Activated effector memory CD4-positive, alpha-beta T cell treated with Interleukin-2 at 50 U/mL for 16 hours (primary cell): ENCODE results near the gene C1orf141.
"Not testable (repeated sequence)": the region's sequence is repeated elsewhere in the genome, so short reads cannot be mapped to it uniquely, and the experiment has no call there.

Experiments used
- DNase-seq: peaks from one replicate; pipeline ENCODE4 v3.0.0-alpha.2; 2020

C1orf141 gene

DNA sequence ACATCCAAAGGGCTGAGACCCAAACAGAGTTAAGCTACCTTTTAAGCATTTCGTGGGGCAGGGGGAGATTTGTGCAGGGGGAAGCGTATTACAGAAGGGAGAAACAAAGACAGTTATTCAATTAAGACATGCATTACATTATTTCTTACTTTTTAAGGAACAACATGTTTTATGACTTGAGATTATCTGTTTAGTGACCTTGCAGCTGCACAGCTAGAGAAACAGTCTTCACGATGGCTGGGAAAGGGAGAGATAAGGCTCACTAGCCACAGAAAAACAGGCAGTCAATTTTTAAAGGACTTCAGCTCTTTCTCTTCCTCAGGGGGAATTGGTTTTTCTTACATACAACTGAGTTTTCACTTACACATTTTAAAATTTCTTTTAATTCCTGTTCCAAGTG is 7.1 kb upstream of the C1orf141 start:
- not testable (repeated sequence) for DNase-seq

- DNase-seq = no peak
Measured at GRCh38 chr1:67140460-67140859, 5.7 kb upstream of the C1orf141 start.

GRCh38 chr1:67138813-67139499 is 4.2 kb upstream of the C1orf141 start:
- no peak for DNase-seq

- DNase-seq = no peak
Measured at GRCh38 chr1:67137307-67137753, 2.6 kb upstream of the C1orf141 start.

DNA sequence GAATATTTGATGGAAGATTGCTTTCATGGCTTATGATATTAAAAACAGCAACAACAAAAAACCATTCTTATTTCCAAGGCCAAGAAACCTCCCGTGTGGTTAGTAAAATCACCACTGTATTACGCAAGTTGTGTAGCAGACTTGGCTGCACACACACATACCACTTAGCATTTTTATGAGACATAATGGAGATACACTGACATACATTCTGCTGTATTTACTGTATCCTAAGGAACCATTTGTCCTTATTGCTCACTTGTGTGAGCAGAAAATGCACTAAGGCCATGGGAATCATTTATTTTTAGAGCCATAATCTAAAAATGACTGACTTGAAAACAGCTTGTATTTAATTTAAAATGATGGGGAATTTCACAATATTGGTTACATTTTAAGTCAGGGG is 584 bp upstream of the C1orf141 start:
- DNase-seq = no peak

DNA sequence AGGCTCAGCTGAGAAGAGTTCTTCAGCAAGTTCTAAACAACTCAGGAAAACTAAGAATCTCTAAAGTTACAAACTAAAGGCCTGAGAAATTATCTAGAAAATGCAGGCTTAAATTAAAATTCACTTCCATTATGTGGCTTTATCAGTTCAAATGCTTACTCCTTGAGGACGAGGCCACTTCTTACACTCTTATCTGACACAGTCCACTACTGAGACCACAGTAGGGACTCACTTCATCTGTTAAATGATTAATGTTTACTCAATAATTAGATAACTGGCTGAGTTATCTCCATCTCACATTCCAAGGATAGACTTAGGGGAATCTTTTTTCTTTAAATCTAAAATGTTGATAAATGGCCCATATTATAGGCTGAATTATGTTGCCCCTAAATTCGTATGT is 1.6 kb downstream of the C1orf141 start:
- DNase-seq = no peak

- no peak for DNase-seq
Measured at GRCh38 chr1:67130673-67131072, 4.1 kb downstream of the C1orf141 start.

DNA sequence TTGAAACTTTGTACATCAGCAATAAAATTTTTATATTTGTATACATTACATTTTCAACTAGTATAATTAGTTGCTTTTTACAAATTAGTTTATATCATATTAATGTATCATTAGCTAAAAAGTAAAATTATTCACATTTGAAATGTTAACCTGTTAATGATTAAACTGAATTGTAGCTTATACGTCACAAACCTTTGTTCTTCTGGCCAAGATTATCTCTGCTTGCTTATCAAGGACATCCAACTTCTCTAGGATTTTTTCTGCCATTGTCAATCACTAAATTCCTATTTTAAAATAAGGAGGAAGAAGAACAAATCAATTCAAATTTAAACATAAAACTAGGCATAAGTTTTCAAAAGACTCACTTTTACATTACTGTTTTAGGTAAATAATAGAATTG is 7.8 kb downstream of the C1orf141 start:
- DNase-seq = no peak

DNA sequence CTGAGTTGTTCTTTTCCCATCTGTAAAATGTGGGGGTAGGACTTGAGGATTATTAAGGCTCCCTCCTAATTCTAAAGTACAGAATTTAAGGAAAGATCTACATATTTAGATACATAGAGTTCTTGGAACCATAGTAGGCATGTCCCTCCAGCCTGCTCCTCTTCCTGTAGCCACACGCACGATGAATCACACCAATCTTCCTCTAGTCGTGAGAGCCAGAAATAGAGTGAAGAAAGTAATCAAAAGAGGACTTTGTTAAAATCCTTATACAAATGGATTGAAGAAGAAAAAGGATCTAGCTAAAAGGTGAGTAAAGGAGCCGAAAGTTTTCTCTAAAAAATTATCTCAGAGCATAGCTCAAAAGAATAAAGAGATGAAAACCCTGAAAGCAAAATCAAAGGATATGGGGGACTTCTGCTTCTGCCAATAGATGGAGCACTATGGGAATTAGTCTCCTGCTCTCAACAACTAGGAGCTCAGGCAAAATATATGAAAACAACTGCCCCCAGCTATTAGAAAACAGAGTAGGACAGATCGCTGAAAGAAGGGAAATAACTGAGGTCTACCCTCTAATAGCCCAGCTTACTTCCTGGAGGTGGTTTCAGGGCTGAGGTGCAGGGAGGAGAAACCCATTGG is 8.5 kb downstream of the C1orf141 start:
- DNase-seq = no peak

- DNase-seq = no peak
Measured at GRCh38 chr1:67124455-67124854, 10.3 kb downstream of the C1orf141 start.

DNA sequence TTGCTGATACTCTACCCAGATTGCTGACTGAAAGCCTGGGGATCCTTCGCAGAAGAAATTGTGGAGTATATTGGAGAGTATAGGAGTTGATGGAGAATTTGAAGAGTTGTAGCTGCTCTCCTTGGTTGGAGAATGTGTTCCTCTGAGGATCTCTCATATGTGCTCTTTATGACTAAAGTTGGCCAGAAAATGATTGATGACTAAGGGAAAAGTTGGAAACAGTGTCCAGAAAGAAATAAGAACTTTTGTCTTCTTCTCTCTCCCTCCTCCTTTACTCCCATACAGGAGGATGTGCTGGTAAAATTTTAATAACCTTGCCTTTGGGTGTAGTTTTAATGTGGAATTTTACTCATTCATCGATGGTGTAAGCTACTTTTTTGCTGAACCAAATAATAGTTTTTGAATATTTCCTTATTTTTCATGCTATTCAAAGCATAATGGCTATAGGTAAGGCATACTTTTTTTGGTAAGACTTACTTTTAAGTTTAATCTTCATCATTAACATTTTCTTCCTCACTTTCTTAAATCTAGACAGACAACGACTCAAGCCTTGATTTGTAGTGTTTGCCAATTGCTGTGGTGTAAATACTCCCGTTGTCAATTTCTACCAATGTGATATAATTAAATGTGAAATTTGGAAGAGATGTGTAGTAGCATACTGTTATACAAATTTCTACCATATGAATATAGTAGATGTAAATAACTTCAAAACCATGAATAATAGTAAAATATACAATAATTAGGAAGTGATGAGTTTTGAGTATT is 13.7 kb downstream of the C1orf141 start:
- DNase-seq = no peak

GRCh38 chr1:67118646-67119045 is 16.1 kb downstream of the C1orf141 start:
- no peak for DNase-seq

DNA sequence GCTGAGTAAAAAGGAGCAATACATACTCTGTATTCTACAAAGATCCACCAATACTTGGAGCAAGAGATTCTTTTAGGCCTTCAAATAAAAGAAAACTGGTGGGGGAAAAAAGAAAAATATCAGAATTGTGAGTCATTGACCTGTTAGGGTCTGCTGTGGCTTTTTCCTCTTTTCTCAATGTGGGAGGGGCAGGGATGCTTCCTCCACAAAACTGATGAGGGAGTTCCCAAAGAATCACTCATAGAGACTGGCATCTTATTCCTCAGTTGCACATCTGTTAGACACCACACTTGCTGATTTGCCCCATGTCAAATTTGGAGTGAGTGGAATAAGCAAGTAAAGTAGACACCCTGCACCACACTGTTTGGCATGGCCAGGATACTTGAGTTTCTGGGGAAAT is 16.6 kb downstream of the C1orf141 start:
- no peak for DNase-seq

- DNase-seq = no peak
Measured at GRCh38 chr1:67114162-67114561, 20.6 kb downstream of the C1orf141 start.

- no peak for DNase-seq
Measured at GRCh38 chr1:67110352-67110751, 24.4 kb downstream of the C1orf141 start.

DNA sequence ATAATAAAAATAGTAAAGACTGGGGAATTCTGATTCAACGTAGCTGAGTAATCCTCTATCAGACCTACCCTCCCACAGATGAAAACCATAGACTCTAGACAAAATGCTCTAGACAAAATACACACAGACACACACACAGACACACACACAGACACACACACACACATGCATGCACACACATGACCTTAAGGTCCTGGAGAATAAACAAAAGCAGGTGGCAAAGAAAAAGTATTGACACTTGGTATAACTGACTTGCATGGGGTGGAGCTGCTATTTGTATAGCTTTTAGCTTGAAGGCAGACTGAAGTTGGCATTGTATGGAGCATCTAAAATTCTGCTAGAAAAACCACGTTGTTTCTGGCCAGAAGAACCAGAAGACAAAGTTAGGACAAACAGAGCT is 29.3 kb downstream of the C1orf141 start:
- DNase-seq = no peak

DNA sequence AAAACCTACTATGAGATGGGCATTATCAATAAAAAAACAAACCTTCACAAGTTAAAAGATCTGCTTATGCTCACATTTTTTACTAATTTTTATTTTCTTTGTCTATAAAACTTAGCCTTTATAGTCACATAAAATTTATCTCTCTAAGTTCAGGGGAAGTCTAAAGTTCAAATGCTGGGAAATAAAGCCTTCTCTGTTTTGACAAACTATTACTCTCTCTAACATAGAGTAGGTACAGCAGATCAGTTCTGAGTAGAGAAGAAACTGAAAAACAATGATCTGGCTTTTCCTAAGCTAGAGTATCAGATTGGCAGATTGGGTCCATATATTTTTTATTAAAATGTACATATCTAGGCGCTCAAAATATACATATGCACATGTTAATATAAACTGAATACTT is 31.2 kb downstream of the C1orf141 start:
- DNase-seq = no peak

DNA sequence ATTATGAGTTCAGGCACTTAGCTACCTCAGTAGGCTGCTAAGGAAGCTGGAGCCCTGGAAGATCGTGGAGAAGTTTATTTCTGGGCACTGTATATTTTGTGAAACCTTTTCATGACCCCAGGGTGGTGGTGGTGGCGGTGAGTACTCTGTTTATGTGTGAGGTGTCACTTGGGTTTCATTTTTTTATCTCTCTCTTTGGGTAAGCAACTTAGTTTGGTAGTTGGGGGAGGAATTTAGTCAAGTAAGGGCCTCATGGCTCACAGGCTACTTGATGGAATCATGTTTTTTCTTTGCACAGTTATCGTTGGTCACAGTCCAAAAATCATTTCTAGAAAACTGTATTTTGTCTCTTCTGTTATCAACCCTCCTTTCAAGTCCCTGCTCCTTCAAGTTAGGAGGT is 33.9 kb downstream of the C1orf141 start:
- no peak for DNase-seq

DNA sequence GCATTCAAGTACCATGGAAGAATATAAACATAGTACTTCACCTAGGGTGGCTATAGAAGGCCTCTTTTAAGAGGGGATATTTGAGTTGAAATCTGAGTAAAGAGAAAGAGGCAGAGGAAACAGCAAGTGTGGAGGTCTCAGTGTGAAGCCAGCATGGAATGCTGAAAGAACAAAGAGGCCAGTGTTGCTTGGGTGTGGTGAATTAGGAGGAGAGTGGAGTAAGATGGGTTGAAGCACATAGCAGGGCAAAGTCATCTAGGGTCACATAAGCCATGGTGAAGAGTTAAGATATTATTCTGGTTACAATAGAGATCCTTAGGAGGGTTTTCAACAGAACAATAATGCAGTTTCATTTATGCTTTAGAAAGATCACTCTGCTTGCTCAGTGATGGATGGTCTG is 37.5 kb downstream of the C1orf141 start:
- DNase-seq = no peak

- DNase-seq = no peak
Measured at GRCh38 chr1:67094191-67094590, 40.6 kb downstream of the C1orf141 start.

GRCh38 chr1:67089685-67090208 is 45.0 kb downstream of the C1orf141 start:
- no peak for DNase-seq

DNA sequence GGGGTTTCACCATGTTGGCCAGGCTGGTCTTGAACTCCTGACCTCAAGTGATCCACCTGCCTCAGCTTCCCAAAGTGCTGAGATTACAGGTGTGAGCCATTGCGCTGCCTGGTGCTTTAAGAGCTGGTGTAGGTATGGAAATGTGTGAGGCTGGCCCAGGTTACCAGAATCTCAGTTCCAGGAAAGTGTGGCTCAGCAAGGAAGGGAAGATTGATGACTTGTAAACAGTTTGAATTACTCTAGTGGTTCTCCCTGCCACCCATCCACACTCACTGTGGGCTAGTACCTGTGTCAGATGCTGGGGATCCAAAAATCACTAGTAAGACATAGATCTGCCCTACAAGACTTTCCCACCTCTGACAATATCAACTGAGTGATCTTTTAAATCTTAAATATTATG is 46.3 kb downstream of the C1orf141 start:
- DNase-seq = no peak

GRCh38 chr1:67085326-67085725 is 49.4 kb downstream of the C1orf141 start:
- no peak for DNase-seq

GRCh38 chr1:67084765-67085318 is 49.9 kb downstream of the C1orf141 start:
- no peak for DNase-seq
